Measurements from ENCODE around the gene XRCC2.
"Not testable (repeated sequence)": the region's sequence is repeated elsewhere in the genome, so short reads cannot be mapped to it uniquely, and the experiment has no call there.

Gene XRCC2
- long read RNA-seq, transcript XRCC2-201 (3 exons, 3,067 nt): major isoform, 7 of 16 reads
- long read RNA-seq, partial matches to known transcripts: 4 of 16 reads
- long read RNA-seq, other reads (novel, unspliced or antisense): 5 of 16 reads

- Histone ChIP-seq H3K27ac (replicated peaks) (peak within 1 kb of the TSS; percentile 90), H3K4me3 (replicated peaks; ENCODE audit: insufficient read depth, low read length) (peak within 1 kb of the TSS; percentile 95), H3K27me3 (ENCODE audit: insufficient read depth, poor library complexity, severe bottlenecking) (no peaks in the 10 kb centered on the region)
- peak; percentile 78 to 88 for DNase-seq (ENCODE audit: low read depth in 1 of 2, low spot score in 1 of 2)
- no peak for TF ChIP-seq REST (IDR thresholded peaks at IDR 0.05; ENCODE audit: insufficient replicate concordance, low read depth)
- TF ChIP-seq POLR2AphosphoS5 (IDR thresholded peaks at IDR 0.05; ENCODE audit: low read depth): peak; percentile 80
These were observed at the start of gene XRCC2 for GRCh38 chr7:152675759-152676636. Gene XRCC2, minus strand, starts transcription at chr7:152676141. Its CDS starts 62 bp downstream, at chr7:152676079.

- no peak for TF ChIP-seq GABPA (IDR thresholded peaks at IDR 0.05; ENCODE audit: low read depth)
- TF ChIP-seq SPI1 (IDR thresholded peaks at IDR 0.05; ENCODE audit: borderline replicate concordance, low read depth): no peak
- TF ChIP-seq REST (IDR thresholded peaks at IDR 0.05; ENCODE audit: insufficient replicate concordance, low read depth): no peak
- TF ChIP-seq POLR2AphosphoS5 (IDR thresholded peaks at IDR 0.05; ENCODE audit: low read depth): no peak
- no peak for TF ChIP-seq CTCF (IDR thresholded peaks at IDR 0.05; ENCODE audit: insufficient read depth, low read length)
- H3K4me3 ChIP-seq (replicated peaks; ENCODE audit: insufficient read depth, low read length): no peak overlapping the region
- no peaks in the 10 kb centered on the region for H3K27me3 ChIP-seq (ENCODE audit: insufficient read depth, poor library complexity, severe bottlenecking)
These were observed 47.4 kb upstream of the XRCC2 start for GRCh38 chr7:152723364-152723763.

GRCh38 chr7:152712412-152713042 lies 36.6 kb upstream of the XRCC2 start:
- not testable (repeated sequence) for DNase-seq (ENCODE audit: low read depth in 1 of 2, low spot score in 1 of 2); H3K27me3 ChIP-seq (ENCODE audit: insufficient read depth, poor library complexity, severe bottlenecking); H3K4me3 ChIP-seq (replicated peaks; ENCODE audit: insufficient read depth, low read length); H3K27ac ChIP-seq (replicated peaks)

More at GRCh38 chr7:152723364-152723763, 47.4 kb upstream of the XRCC2 start:
- DNase-seq (ENCODE audit: low read depth in 1 of 2, low spot score in 1 of 2): no peak
- H3K27ac ChIP-seq (replicated peaks): no peak overlapping the region

- Histone ChIP-seq H3K27me3 (ENCODE audit: insufficient read depth, poor library complexity, severe bottlenecking) (no peaks in the 10 kb centered on the region), H3K27ac (replicated peaks) (no peak overlapping the region), H3K4me3 (replicated peaks; ENCODE audit: insufficient read depth, low read length) (no peak overlapping the region)
- TF ChIP-seq REST (IDR thresholded peaks at IDR 0.05; ENCODE audit: insufficient replicate concordance, low read depth): no peak
- TF ChIP-seq CTCF (IDR thresholded peaks at IDR 0.05; ENCODE audit: insufficient read depth, low read length): no peak
- no peak for TF ChIP-seq POLR2AphosphoS5 (IDR thresholded peaks at IDR 0.05; ENCODE audit: low read depth)
- TF ChIP-seq SPI1 (IDR thresholded peaks at IDR 0.05; ENCODE audit: borderline replicate concordance, low read depth): no peak
- no peak for TF ChIP-seq GABPA (IDR thresholded peaks at IDR 0.05; ENCODE audit: low read depth)
- DNase-seq (ENCODE audit: low read depth in 1 of 2, low spot score in 1 of 2): no peak
These were observed 35.6 kb upstream of the XRCC2 start for GRCh38 chr7:152711444-152711944.

Data from HL-60 (cell line).